GM21737 (cell line): ENCODE data around the gene BRCC3.
"Not testable (repeated sequence)": the region's sequence is repeated elsewhere in the genome, so short reads cannot be mapped to it uniquely, and the experiment has no call there.

Experiments used
- ATAC-seq: cut with Tn5 transposase; IDR thresholded peaks from one replicate; pipeline ENCODE4 v1.9.1; 2021; ENCODE audit warnings: mild to moderate bottlenecking, moderate library complexity; ENCODE audit not compliant: unreplicated experiment

Gene BRCC3

DNA sequence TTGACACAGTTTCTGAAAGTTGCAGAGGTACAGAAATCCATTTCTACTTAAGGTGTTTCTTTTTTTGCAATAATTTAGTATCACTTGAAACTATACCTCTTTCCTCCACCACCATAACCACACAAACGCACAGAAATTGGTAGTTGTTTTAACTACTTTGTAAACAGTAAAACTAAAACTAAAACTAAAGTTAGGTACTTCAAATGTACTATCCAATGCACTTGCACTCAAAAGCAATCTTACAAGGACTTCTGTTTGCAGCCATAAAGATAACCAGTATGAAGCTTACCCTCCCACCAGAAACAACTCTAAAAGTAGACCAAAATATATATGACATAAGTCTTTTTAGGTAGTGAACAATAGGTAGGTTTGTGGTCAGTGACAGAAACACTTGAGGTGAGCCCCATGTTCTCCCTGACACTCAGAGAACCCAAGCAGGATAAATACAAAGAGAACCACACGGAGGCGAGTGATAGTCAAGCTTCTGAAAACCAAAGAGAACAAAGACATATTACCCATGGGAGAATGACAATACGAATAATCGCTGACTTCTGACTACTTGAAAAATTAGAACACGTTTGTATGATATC is 72.7 kb downstream of the BRCC3 start:
- ATAC-seq = no peak

GRCh38 chrX:155144926-155145325 is 73.6 kb downstream of the BRCC3 start:
- no peak for ATAC-seq

GRCh38 chrX:155147612-155148011 is 76.3 kb downstream of the BRCC3 start:
- not testable (repeated sequence) for ATAC-seq

DNA sequence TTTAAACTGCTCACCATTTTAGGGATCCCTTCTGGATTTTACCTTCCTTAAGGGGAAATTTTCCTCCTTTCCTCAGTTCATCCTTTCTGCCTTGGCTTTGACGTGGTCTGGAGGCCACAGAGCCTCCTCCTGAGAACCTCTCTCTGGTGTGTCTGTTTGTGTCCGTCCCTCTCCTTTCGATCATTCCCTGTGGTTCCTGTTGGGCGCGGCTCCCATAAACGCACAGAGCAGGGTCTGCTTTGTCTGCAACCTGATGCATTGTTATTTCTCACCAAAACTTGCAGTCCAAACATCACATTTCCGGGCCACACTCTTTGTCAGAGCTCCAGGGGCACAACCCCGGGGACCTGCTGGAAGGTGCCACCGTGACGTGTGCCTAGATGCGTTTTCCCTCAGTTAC is 76.9 kb downstream of the BRCC3 start:
- ATAC-seq = not testable (repeated sequence)

DNA sequence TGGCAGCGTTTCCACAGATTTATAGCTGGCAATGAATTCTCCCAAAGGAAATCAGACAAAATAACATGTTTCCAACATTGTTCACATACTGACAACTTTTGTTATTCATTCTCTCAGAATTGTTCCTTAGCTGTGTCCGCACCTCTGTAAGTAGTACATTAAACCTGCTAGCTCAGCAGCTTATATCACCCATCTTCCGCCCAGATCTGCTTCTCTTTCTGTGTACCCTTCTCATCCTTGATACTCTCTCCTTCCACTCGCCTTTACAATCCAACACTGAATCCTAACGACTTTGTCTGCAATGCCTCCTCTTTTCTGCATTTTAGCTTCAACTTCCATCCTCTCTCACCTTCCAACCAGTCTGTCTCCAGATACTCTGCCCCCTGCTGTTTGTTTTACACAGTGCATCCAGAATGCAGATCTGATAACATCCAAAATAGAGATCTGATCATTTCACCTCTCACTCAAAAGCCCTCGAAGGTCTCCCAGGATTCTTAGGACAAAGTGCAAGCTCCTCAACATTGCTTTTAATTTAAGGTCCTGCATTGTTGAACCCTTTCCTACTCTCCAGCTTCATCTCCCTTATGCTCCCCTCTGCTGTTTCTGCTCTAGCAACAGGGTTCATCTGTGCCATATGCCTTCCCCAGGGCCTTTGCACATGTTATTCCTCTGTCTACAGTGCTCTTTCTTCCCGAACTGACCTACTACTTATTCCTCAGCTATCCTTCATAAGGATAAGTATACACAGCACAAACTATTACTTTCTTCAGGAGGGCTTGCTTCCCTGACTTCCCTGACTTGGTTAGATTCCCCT is 77.6 kb downstream of the BRCC3 start:
- no peak for ATAC-seq

DNA sequence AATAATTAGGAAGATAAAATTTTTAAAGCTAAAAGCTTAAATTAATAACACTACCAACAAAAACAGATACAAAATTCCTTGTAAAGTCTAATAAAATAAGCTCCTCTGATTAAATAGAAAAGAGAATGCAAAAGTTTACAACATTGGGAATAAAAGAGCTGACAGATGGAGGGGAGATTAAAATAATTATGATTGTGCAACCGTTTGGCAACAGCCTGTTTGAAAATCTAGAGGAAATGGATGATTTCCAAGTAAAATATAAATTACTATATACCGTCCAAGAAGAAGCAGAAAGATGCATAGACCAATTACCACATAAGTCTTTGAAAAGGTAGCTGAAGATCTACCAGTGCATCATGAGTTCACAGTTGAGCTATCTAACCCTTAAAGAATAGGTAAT is 98.6 kb downstream of the BRCC3 start:
- ATAC-seq = no peak
